NCI-H345 (cell line): ENCODE results near the gene DOCK2.
A peak's percentile ranks its signal among the peaks of the same experiment; 100 is the strongest.
"Not testable (repeated sequence)": the region's sequence is repeated elsewhere in the genome, so short reads cannot be mapped to it uniquely, and the experiment has no call there.

Source experiments
- DNase-seq: peaks from one replicate; lab custom pipeline; 2025; lab: John Stamatoyannopoulos, UW

Gene DOCK2

DNA sequence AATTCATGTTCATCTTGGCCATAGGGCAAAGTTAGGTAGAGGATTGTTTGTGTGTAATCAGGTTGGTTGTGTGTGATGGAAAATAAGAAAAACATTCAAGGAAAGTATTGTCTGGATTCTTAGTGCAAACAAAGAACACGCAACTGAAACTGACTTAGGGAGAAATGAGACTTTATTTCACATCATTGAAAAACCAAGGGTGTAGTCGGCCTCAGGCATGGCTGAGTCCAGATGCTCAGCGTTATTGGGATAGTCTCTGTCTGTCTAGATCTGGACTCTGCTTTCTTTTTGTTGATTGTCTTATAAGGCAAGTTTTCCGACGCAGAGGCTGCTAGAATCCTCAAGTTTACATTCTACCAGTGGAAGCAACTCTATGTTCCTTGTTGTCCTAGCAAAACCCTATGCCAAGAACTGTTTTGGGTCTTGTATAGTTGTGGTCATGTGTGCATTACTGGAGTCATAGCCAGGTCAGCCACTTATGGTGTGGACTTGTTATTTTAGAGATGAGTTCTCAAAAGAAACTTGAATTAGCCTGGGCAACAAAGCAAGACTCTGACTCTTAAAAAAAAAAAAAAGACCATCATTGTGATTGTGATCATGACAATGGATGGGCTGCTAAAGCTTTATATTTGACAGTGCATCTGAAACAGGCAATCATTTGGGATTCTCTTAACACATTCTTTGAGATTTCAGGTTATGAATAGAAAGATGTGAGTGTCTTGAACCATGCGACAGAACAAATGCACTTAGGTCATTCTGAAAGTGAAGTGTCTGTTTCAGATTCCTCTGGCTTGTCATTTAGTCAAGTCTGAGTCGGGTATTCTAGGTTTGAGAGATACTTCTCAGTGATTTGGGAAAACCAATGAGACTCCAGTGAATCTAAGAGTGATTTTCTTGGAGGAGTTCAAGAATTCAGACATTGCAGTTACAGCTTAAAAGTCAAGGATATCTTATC lies 82.6 kb downstream of the DOCK2 start:
- DNase-seq, result no peak

DNA sequence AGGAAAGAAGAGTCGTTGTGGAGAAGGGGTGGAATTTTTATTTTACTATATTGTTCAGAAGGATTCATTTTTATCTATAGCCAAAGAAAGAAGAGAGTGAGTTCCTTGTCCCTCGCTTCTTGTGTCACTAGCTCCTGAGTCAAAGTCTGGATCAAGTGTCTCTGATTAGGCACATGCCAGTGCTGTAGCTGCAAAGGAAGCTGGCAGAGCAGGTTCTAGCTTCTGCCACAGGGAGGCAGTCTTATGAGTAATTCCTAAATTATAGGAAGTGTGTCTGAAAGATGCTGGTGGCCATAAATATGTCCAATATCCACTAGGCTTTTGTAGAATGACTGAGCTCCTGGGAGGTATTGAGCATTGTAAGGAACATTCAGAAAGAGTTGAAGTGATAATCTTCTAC lies 84.7 kb downstream of the DOCK2 start:
- no peak for DNase-seq

DNA sequence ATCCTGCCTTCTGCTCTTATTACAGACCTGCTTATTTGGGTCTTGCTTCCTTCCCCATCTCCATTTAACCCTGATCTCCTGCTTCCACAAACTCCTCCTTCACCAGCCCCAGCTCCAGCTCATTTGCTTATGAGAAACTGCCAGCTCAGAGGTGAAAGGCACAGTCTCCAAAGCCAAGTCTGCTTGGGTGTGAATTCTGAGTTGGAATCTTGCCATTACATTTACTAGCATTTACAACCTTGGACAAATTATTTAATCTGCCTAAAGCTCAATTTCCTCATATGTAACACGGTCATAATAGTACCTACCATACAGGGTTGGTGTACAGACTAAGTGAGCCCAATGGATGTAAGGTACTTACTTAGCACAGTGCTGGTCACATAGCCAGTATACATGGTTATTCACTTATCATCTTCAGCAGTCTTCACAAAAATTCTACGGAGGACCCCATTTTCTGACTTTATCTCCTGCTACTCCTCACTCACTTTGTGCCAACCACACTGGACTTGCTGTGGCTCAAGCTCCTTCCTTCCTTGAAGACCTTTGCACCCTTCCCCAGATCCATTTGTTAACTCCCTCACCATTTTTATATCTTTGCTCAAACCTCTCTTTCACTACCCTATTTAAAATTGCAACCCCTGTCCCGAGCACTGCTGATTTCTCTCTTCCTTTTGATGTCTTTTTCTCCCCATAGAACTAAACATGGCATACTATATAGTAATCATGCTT lies 86.2 kb downstream of the DOCK2 start:
- DNase-seq, result no peak

DNA sequence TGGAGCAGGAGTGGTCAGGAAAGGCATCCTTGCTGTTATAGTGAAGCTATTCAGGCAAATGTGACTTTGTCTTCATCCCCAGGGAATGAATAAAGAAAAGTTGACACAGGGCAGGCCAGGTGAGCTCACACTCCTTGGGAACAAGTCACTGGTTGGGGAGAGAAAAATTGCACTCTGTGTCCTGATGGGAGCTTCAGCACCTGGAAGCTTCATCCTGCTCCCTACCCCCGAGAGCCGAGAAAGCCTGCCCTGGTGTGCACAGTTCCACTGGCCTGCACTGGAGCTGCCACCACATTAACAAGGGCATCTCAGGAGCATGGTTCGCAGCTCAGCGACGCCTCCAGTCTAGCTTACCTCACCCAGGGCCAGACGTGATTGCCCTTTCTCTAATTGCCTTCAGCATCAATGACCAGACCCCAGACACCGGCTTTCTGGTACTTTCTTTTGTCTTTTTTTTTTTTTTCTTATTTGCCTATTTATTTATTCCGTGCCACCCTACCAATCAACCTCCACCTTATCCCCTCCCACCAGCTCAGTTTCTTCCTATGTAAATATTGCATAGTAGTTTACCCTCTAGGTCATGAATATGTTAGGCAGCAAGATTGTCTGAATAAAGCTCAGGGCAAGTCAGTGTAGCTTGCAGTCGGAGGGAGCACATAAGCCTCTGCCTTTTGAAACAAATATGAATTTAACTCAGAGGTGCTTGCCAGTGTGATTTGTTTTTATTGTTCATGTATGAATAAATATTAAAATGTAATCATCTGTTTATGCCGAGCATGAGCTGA lies 87.4 kb downstream of the DOCK2 start:
- DNase-seq, result no peak

DNA sequence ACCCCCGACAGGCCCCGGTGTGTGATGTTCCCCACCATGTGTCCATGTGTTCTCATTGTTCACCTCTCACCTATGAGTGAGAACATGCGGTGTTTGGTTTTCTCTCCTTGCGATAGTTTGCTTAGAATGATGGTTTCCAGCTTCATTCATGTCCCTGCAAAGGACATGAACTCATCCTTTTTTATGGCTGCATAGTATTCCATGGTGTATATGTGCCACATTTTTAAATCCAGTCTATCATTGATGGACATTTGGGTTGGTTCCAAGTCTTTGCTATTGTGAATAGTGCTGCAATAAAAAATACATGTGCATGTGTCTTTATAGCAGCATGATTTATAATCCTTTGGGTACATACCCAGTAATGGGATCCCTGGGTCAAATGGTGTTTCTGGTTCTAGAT lies 88.6 kb downstream of the DOCK2 start:
- DNase-seq, result not testable (repeated sequence)

DNA sequence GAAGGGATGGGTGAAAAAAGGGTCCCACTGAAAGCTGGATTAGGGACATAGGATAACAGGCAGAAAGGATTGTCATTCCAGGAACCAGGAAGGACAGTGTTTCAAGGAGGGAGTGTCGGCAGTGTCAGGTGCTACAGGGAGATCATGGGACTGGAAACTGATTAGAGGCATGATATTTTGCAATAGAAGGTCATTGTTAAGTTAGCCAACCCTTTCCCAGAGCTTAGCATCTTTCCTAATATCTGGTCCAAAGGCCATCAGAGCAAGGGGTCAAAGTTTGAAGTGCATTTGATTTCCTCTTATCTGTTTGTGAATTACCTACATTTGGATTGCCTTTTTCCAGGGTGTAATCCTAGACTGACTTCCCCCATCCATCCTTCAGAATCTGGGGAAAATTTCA lies 91.3 kb downstream of the DOCK2 start:
- DNase-seq, result no peak

DNA sequence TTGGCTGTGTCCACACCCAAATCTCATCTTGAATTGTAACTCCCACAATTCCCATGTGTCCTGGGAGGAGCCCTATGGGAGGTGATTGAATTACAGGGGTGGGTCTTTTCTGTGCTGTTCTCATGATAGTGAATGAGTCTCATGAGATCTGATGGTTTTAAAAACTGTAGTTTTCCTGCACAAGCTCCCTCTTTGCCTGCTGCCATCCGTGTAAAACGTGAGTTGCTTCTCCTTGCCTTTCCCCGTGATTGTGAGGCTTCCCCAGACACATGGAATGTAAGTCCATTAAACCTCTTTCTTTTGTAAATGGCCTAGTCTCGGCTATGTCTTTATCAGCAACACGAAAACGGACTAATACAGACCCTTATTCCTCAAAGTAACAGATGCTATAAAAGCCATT lies 94.1 kb downstream of the DOCK2 start:
- DNase-seq, result no peak

DNA sequence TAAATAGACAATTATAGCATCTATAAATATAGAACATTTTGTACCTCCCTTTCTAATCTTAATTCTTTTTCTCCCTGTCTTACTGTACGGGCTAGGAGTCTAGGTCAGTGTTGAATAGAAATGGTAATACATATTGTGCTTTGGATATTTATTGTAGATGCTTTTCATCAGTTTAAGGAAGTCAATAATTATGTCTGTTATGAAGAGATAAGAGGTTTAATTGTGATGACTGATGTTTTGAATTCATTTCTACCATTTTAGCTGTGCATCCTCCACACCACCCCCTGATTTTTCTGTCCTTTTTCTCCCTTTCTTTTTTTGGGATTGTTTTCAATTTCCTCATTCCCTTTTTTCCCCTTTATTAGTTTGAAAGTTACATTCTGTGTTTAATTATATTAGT lies 95.8 kb downstream of the DOCK2 start:
- no peak for DNase-seq

DNA sequence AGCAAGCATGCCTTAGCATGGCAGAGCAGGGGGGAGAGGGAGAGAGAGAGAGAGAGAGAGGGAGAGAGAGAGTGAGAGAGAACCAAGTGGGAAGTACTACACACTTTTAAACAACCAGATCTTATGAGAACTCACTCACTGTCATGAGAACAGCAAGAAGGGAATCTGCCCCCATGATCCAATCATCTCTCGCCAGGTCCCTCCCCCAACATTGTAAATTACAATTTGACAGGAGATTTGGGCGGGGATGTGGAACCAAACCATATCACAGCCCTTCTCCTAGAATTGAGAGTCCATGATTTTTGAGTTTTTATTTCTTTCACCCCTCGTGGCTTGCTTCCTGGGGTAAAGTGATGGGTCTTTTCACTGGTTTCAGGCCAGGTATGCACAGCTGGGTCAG lies 98.8 kb downstream of the DOCK2 start:
- DNase-seq, result no peak

DNA sequence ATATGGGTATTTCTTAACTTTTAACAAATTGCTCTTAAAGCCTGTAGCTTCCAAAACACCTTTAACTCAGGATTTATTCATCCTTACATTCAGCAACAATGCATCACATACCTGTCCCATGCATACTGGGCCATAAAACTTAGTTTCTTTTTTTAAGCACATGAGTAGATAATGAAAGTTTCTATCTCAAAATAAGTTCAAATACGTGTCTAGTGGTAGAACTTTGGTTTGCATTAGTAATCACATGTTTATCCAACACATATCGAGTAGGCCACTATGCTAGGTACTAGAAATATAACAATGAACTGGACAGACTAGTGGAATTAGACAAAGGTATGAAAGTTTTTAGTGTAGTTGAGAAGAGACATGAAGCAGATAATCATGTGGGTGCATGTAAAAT lies 99.6 kb downstream of the DOCK2 start:
- no peak for DNase-seq

DNA sequence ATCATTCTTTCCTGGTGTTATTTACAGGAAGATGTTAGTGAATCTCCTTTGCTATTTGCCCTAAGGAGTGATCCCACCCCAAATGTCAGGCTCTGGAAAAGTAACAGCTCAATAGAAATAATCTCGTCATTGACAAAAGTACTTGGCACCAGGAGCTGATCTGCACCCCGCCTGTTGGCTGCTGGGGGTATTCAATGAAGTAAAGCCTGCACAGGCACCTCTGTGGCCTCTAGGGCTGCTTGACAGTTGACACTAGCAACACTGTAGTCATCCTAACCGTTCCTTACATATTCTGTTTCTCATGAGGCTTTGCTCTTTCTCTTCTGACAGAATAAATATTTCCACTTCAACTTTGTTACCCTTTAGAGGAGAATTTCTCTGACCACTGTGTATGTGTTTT lies 103.4 kb downstream of the DOCK2 start:
- DNase-seq, result no peak

DNA sequence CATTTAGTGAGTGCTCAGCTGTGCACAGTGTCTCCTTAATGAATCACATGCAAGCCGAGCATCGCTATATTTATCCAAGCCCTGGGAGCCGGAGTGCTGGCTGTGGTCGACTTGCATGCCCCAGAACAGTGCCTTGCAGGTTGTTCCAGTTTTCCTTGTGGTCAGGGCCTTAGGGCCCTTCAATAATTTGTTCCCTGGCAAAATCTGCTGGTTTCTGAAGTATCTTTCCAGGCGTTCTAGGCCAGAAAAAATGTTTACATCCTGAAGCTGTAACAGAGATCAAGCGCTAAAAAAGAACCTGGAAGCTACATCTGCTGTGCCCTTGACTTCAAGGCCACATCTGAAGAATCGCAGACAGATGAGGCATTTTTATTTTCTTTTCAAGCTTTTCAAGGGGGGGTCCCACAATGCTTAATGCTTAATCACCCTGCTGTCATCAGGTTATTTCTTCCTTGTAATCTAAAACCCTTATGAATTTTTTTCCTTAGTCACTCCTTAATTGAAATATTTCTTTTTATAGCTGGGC lies 105.8 kb downstream of the DOCK2 start:
- peak; percentile 9 for DNase-seq

DNA sequence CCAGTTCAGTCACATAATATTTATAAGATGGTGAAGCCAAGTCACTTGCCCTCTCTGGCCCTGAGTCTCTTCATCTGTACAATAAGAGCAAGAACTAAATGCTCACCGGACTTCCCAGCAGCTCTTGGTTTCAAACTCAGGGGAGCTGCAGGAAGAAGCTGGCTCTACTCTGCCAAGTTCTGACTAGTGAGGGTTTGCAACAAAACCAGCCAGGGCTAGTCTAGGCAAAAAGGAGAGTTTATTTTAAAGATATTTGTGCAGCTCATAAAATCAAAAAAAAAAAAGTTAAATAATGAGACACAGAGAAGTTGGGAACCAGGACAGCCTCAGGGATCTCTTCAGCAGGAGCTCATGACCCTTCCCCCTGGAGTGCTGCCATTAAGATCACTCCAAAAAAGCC lies 107.3 kb downstream of the DOCK2 start:
- DNase-seq, result no peak

DNA sequence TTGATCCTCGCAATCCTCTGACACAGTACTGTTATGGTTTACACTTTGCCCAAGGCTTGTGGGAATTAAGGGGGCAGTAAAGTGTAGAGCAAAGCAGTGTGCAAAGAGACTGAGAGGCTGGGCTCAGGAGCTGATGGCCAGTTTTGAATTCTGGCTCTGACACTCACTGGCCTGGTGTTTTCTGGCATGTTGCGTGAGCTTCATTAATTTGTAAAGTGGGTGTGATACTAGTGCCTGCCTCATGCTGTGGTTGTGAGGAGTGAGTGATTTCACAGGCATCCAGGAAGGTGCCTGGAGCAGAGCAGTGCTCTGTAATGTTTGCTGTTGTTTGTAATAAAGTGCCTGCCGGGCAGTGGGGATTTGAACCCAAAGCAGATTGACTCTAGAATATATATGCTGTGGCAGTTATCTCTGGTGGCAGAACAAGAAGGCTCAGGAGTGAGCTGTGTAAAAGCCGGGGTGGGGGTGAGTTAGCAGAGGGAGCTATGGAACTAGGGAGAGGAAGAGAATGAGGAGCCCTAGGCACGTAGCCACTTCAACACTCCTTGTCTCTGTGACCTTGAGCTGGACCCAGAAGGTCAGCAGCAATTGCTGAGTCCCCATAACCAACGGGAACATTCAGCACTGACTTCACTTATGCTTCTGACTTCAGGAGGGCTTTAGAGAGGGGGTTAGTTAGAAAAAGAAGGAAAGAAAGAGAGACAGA lies 108.5 kb downstream of the DOCK2 start:
- no peak for DNase-seq

DNA sequence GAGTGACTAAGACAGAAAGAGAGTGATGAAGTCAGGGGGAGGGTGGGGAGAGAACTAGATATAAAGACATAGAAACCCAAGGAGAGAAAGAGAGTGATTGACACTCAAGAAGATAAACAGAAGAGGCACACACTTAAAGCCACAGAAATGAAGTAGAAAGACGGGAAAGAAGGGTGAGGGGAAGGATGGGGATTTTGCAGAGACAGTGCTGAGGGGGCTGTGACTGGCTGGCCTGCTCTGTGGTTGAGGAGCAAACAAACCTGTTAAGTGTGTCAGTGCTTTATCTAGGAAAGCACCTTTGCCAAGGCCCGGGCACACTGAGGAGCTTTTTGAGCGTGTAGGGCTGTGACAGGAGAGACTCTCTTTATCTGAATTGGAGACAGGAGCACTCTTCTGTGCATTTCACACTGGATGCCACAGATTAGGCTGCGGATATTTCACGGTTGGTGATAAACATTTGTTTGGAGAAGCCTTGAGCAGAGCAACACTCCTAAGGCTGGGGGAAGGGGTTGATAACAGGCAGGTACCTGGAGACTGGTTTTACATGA lies 109.1 kb downstream of the DOCK2 start:
- no peak for DNase-seq

DNA sequence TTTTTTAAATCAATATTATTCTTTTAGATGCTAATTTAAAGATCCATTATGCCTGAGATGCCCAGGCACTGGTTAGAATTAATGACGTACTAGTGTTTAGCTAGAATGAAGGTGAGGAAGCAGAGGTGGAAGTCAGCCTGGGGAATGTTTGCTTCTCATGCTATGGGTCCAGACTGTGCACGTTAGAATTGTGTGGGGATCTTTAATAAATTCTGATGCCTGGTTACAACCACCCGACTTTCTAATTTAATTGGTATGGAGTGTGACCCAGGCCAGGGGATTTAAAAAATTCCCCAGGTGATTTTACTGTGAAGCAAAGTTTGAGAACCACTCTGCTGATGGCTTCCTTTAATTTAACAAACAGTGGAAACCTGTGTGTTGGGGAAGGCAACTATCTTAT lies 111.1 kb downstream of the DOCK2 start:
- no peak for DNase-seq

DNA sequence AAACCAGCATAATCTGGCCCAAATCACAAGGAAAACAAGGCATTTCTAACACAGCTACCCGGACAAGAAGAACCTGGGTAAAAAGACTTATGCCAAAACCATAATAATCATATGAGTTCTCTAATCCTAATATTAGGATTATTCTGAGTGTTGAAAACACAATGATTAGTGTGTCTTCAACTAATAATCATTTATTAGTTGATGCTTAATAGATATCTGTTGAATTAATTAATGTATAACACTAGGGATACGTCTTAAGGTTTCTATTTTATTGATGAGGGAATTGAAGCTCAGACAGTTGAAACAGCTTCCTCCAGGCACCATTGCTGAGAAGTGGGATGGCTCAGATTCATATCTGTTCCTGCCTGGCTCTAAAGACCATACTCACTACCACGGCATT lies 112.2 kb downstream of the DOCK2 start:
- DNase-seq, result no peak

DNA sequence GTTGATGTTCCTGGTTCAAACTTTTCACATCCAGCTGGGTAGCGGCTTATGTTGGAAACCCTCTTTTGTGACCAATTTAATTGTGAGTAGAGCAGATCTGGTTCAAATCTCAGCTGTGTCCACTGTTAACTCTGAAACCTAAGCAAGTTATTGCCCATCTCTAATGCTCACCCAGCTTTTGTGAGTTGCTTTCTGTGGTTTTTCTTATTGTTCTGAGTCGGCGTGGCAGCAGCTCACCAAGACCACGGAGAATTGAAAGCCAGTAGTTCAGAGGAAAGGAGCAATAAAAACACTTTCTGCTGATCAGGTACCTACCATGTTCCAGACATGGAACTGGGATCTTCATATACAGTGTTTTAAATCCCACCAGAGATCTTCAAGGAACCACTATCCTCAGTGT lies 114.4 kb downstream of the DOCK2 start:
- DNase-seq, result no peak

DNA sequence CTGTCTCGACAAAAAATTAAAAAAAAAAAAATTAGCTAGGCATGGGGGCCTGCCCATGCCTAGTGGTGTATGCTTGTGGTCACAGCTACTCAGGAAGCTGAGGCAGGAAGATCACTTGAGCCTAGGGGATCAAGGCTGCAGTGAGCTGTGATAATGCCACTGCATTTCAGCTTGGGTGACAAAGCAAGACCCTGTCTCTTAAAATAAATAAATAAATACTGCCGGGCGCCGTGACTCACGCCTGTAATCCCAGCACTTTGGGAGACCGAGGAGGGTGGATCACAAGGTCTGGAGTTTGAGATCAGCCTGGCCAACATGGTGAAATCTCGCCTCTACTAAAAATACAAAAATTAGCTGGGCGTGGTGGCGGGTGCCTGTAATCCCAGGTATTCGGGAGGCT lies 115.5 kb downstream of the DOCK2 start:
- not testable (repeated sequence) for DNase-seq

DNA sequence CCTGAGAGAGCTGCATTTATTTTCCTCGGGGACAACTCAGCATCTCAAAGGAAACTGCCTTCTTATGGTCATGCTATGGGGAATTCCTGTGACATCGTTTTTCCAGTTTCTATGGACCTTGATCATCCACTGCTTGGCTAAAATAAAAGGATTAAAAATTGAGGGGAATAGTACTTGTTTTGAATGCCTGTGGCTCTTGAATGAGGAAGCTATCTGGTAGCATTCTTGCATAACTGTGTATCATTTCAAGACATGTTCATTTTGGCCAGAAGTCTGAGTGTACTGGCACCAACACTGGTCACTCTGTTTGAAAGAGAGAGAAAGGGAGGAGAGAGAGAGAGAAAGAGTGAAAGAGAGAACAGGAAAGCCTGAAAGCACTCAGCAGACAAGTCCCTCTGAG lies 116.7 kb downstream of the DOCK2 start:
- DNase-seq, result no peak

DNA sequence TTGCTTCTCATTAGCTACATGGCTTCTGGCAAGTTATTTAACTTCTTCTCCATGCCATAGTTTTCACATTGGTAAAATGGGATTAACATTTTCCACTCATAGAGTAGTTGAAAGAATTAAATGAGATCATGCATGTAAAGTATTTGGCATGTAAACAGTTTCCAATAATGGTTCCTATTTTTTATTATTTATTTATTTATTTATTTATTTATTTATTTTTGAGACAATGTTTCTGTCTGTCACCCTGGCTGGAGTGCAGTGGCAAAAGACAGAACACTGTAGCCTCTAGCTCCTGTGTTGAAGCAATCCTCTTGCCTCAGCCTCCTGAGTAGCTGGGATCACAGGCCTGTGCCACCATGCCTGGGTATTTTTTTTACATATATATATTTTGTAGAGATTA lies 117.7 kb downstream of the DOCK2 start:
- no peak for DNase-seq
